Thymus (tissue), 11 donors: ENCODE results near the gene PSMD13. TPM values are rescaled to one million over a fixed set of nuclear protein-coding genes. Genes with fewer than 3 reads are reported as not detected.

Source experiments
- DNase-seq, 9 donors: peaks; one replicate each; pipeline ENCODE4 v3.0.0-alpha.2; 2013; ENCODE audit warnings: low spot score in 9 of 9, low read depth in 6 of 9, missing footprints in 1 of 9
- H3K27ac ChIP-seq, 2 donors: one replicate each; pipeline ENCODE4 v1.5.1; 2013; ENCODE audit warnings: control low read depth in 1 of 2, low read depth in 1 of 2, low read length in 1 of 2, mild to moderate bottlenecking in 1 of 2, moderate library complexity in 1 of 2
- H3K27me3 ChIP-seq, 2 donors: one replicate each; pipeline ENCODE4 v1.5.1; 2013; ENCODE audit warnings: low read length in 1 of 2; ENCODE audit not compliant: control insufficient read depth in 2 of 2, insufficient read depth in 1 of 2
- H3K36me3 ChIP-seq, 2 donors: one replicate each; pipeline ENCODE4 v1.5.1; 2013; ENCODE audit warnings: low read length in 1 of 2, mild to moderate bottlenecking in 1 of 2, moderate library complexity in 1 of 2; ENCODE audit not compliant: control insufficient read depth in 2 of 2, insufficient read depth in 2 of 2
- H3K4me1 ChIP-seq, 2 donors: one replicate each; pipeline ENCODE4 v1.5.1; 2013; ENCODE audit warnings: low read length in 2 of 2; ENCODE audit not compliant: control insufficient read depth in 2 of 2, insufficient read depth in 2 of 2
- H3K4me3 ChIP-seq, 2 donors: one replicate each; pipeline ENCODE4 v1.5.1; 2013; ENCODE audit warnings: low read length in 2 of 2, control low read depth in 1 of 2, mild to moderate bottlenecking in 1 of 2
- H3K9me3 ChIP-seq, 2 donors: one replicate each; pipeline ENCODE4 v1.5.1; 2013; ENCODE audit warnings: low read length in 1 of 2, mild to moderate bottlenecking in 1 of 2; ENCODE audit not compliant: control insufficient read depth in 2 of 2, insufficient read depth in 1 of 2
- WGBS: extraction: QIAGEN DNeasy Blood & Tissue Kit; methylation state at CpG from one replicate; pipeline ENCODE4 v1.1.7; 2013; 5-methylcytosine and 5-hydroxymethylcytosine counted together
- polyA plus RNA-seq: library from polyadenylated mRNA; stranded (reverse); fragments of 200-250 nt; gene quantifications from one replicate; pipeline ENCODE4 v1.2.3, GENCODE V29; 2013
- total RNA-seq: library from RNA; stranded (reverse); fragments of 120-200 nt; gene quantifications from one replicate; pipeline ENCODE4 v1.2.4, GENCODE V29; 2013
- donor health status: healthy.

Gene PSMD13
- total and polyA plus RNA-seq, 2 donors = 134 to 192 TPM

DNA sequence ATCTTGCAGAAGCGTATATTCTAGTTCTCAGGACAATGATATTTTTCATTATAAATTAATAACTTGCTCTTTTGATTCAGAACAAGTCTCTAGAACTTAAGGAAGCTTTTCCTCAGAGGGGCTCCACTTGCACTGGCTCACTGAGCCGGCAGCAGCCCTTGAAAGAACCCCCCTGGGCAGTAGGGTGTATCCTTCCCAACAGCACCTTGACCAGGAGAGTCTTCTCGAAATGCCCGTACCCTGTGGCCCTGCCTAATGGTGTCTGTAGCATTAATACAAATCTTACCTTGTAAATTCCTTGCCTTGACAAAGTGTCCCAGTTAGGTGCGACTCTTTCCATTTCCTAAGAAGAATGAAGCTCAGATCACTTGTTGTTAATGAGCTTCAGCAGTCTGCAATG is 13.5 kb downstream of the PSMD13 start:
- no peak for DNase-seq
- Histone ChIP-seq H3K27me3 (no peaks in the 10 kb centered on the region), H3K4me3 (no peak overlapping the region), H3K36me3 (peaks cover 71 to 81% of the 10 kb centered on the region in 2 donors), H3K27ac (no peak overlapping the region), H3K4me1 (peaks cover 0 to 5% of the 10 kb centered on the region in 2 donors), H3K9me3 (no peaks in the 10 kb centered on the region)
- WGBS = 95% methylated on average over 5 of the region's 5 CpGs

DNA sequence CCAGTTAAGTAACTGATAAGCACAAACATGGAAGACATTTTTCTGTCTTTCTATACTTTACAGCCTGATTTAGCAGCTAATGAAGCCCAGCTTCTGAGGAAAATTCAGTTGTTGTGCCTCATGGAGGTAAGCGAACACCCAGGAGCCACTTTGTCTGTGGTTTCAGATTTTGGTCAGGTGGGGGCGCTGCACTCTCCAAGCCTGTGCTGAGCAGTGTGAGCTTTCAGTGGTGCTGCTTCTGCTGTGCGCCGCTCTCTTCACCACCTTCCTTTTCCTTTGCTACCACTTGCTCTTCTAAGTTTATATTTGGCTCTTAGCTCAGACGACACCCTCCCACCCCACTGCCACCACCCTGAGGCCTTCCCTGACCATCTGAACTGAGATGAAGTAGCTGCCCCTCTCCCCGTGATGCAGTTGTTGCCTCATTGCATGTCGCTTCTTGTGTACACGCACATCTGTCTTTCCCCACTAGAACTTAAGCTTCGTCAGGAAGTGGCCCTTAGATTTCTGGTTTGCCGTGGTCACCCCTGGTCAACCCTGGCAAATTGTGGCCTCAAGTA is 14.0 kb downstream of the PSMD13 start:
- no peak overlapping the region for H3K4me3 ChIP-seq
- H3K36me3 ChIP-seq = peaks cover 69 to 75% of the 10 kb centered on the region in 2 donors
- DNase-seq = peak in 7 of 9 donors; percentile 40 to 83 (median 57)
- WGBS = 83% methylated on average over 10 of the region's 10 CpGs
- H3K27ac ChIP-seq = peak overlapping the region; percentile 26 to 60
- no peaks in the 10 kb centered on the region for H3K27me3 ChIP-seq
- H3K9me3 ChIP-seq = no peaks in the 10 kb centered on the region
- H3K4me1 ChIP-seq = peaks cover 0 to 5% of the 10 kb centered on the region in 2 donors

DNA sequence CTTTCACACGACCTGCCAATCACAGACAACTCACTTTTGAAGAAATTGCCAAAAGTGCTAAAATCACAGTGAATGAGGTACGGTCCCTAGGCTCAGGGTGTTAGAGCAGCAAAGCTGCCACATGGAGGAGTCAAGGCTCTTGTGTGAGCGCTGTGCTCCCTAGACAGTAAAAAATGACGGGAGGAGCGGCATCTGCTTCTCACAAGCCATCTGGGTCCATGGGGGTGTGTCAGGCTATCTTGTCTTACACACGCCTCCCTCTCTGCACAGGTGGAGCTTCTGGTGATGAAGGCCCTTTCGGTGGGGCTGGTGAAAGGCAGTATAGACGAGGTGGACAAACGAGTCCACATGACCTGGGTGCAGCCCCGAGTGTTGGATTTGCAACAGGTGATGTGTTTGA is 14.8 kb downstream of the PSMD13 start:
- H3K36me3 ChIP-seq = peaks cover 61 to 68% of the 10 kb centered on the region in 2 donors
- H3K4me3 ChIP-seq = no peak overlapping the region
- WGBS = 87% methylated on average over 10 of the region's 10 CpGs
- no peaks in the 10 kb centered on the region for H3K9me3 ChIP-seq
- peak in 1 of 9 donors; percentile 20 for DNase-seq
- H3K4me1 ChIP-seq = peaks cover 0 to 5% of the 10 kb centered on the region in 2 donors
- H3K27ac ChIP-seq = no peak overlapping the region
- no peaks in the 10 kb centered on the region for H3K27me3 ChIP-seq

DNA sequence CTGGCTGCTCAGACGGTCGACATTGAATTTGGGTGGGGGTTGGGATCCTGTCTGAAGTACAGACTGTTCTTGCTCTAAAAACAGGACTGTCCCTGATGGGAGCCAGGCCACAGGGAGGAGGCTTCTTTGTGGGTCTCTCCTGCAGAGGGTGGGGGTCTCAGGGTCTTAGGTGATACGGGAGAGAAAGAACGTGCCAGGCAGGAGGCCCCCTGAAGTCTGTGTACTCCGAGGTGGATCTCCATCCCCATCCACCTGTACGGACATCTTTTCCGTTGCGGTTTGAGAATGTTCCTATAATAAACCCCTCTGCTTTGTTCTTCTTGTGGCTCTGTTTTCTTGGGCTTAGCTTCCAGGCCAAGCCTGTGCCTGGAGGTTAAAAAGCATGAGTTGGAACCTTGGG is 15.9 kb downstream of the PSMD13 start:
- Histone ChIP-seq H3K36me3 (peaks cover 53 to 58% of the 10 kb centered on the region in 2 donors), H3K27me3 (peaks cover 0 to 2% of the 10 kb centered on the region in 2 donors), H3K4me1 (peaks cover 0 to 9% of the 10 kb centered on the region in 2 donors), H3K27ac (no peak overlapping the region), H3K4me3 (no peak overlapping the region), H3K9me3 (no peaks in the 10 kb centered on the region)
- DNase-seq = no peak
- whole genome bisulfite sequencing = 96% methylated on average over 8 of the region's 8 CpGs

DNA sequence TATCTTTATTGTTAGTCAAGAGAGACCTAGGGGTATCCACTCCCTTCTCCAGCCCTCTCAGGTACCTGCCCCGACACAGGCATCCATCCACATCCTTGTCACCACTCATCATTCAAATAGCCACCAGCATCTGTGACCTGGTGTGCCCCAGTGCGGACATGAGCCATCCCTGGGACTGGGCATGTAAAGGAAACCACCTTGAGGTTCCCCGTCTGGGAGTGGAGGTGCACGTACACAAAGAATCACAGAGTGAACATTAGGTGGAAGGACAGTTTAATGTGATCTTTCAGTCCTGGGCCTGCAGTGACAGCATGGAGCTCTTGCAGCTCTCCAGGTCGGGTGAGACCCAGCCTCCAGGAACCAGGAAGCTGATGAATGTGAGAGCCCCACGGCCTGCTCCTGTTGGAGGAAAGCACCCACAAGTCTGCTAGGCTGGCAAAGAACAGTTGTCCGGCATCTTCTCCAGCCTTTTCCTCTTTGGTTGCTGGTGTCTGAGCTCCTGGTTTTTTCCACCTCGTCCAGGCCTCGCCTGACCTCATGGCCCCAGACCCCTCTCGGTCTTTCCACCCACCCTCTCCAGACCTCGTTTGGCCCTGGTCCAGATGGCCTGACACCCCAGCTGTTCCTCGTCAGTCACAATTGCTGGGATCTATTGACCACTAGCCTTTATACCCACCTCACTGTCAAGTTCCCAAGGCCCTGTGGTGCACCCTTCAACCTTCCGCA is 16.5 kb downstream of the PSMD13 start:
- H3K27me3 ChIP-seq = peaks cover 0 to 2% of the 10 kb centered on the region in 2 donors
- H3K9me3 ChIP-seq = no peaks in the 10 kb centered on the region
- H3K4me1 ChIP-seq = peaks cover 0 to 9% of the 10 kb centered on the region in 2 donors
- no peak overlapping the region for H3K27ac ChIP-seq
- no peak for DNase-seq
- no peak overlapping the region for H3K4me3 ChIP-seq
- WGBS = 96% methylated on average over 13 of the region's 13 CpGs
- peaks cover 49 to 51% of the 10 kb centered on the region in 2 donors for H3K36me3 ChIP-seq

DNA sequence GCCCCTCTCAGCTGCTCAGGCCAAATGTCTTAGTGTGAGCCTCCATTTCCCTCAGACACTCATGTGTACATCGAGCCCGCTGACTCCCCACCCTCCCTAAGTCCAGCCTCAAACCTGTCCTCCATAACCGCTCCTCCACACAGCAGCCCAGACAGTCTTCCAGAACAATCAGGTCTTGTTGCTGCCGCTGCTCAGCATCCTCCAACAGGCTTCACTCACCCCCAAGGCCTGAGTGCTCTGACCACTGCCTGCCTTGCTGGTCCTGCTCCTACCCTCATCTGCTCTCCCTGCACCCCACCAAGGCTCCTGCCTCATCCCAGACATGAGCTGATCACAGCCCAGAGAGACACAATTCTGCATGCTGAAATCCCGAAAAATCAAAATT is 17.1 kb downstream of the PSMD13 start:
- no peak overlapping the region for H3K27ac ChIP-seq
- H3K36me3 ChIP-seq = peaks cover 46 to 47% of the 10 kb centered on the region in 2 donors
- no peak for DNase-seq
- peaks cover 0 to 9% of the 10 kb centered on the region in 2 donors for H3K4me1 ChIP-seq
- no peaks in the 10 kb centered on the region for H3K9me3 ChIP-seq
- 98% methylated on average over 5 of the region's 5 CpGs for WGBS
- H3K27me3 ChIP-seq = peaks cover 0 to 2% of the 10 kb centered on the region in 2 donors
- H3K4me3 ChIP-seq = no peak overlapping the region

DNA sequence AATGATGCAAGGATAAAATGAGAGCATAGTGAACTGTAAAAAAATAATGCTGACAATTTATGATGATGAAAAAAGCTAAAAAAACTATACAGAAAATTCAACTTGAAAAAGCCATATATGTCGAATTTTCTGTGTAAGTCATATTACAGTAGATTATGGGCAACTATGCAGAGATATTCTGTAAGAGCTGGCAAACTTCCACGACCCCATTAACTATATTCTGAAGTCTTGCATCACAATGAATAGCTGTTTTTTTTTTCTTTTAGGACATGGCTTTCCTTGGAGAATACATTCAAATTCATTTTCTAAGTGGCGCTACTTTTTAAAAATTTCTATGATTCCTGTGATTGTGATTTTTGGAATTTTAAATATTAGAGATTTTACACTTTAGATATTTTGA is 18.4 kb downstream of the PSMD13 start:
- no peak overlapping the region for H3K4me3 ChIP-seq
- no peaks in the 10 kb centered on the region for H3K9me3 ChIP-seq
- no peak for DNase-seq
- H3K27ac ChIP-seq = no peak overlapping the region
- H3K36me3 ChIP-seq = peaks cover 36 to 37% of the 10 kb centered on the region in 2 donors
- peaks cover 0 to 2% of the 10 kb centered on the region in 2 donors for H3K27me3 ChIP-seq
- WGBS = 85% methylated on average over 3 of the region's 3 CpGs
- peaks cover 0 to 9% of the 10 kb centered on the region in 2 donors for H3K4me1 ChIP-seq

DNA sequence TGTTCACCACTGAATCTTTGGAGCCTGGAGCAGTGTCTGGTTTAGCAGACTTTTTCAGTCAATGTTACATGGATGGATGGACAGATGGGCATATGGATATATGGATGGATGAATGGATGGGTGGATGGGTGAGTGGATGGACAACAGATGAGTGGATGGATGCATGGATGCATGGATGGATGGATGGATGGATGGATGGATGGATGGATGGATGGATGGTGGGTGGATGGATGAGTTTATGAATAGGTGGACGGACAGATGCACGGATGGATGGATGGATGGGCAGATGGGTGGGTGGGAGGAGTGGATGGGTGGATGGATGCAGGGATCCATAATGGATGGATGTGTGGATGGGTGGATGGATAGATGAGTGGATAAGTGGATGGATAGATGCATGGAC is 19.0 kb downstream of the PSMD13 start:
- DNase-seq = no peak
- Histone ChIP-seq H3K27ac (no peak overlapping the region), H3K36me3 (peaks cover 30 to 32% of the 10 kb centered on the region in 2 donors), H3K4me1 (peaks cover 0 to 7% of the 10 kb centered on the region in 2 donors), H3K27me3 (peaks cover 0 to 2% of the 10 kb centered on the region in 2 donors), H3K9me3 (no peaks in the 10 kb centered on the region), H3K4me3 (no peak overlapping the region)
- WGBS = 96% methylated on average over 2 of the region's 2 CpGs

DNA sequence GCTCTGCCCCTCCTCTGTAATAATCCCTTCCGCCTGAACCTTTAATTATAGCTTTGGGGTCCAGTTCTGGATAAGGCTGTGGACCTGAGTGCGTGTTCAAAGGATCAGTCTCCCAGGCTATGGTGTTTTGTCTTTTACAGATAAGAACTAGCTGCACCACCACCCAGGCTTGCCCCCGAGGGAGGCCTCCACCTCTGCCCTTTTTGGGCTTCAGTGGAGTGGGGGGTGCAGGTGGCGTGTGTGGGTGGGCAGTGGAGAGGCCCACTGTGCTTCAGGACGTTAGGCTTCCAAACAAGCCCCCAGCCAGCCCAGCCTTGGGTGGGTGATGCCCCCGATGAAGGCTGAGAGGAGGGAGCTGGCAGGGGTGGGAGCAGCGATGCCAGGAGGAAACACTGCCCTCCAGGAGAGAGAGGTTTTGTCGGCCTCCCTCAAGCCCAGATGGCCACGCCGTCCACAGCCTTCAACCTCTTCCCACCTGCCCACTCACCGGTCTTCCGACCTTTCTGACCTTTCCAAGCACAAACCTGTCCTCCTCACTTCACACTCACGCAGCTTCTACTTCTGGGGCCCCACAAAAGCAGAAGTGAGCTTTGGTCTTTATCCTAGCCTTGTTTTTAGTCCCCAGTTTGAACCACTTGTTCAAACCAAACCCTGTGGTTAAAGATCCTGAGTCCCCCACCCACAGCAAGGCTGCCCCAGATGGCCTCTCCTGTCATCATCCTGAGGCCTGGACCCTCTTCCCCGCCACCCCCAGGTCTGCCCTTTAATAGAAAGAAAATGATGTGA is 20.4 kb downstream of the PSMD13 start:
- H3K27ac ChIP-seq = no peak overlapping the region
- H3K27me3 ChIP-seq = peaks cover 0 to 2% of the 10 kb centered on the region in 2 donors
- no peaks in the 10 kb centered on the region for H3K9me3 ChIP-seq
- H3K4me3 ChIP-seq = no peak overlapping the region
- peaks cover 16 to 19% of the 10 kb centered on the region in 2 donors for H3K36me3 ChIP-seq
- no peak for DNase-seq
- H3K4me1 ChIP-seq = peaks cover 0 to 3% of the 10 kb centered on the region in 2 donors
- 76% methylated on average over 14 of the region's 14 CpGs for WGBS
